A549 (cell line): ENCODE measurements around the gene EME2. TPM values are rescaled to one million over a fixed set of nuclear protein-coding genes. Genes with fewer than 3 reads are reported as not detected.

Experiments
- ATAC-seq, 2 experiments: fragments of 200-7000 bp in 1 of 2; fragments of >200 bp in 1 of 2; cut with Nextera tagmentation in 1 of 2; cut with Tn5 transposase in 1 of 2; 3 replicates each; pipeline versions ENCODE4 v1.8.0 to v1.9.1; 2018 to 2020; ENCODE audit warnings: mild to moderate bottlenecking in 1 of 2, moderate library complexity in 1 of 2
- CTCF ChIA-PET: fragments of 300-600 bp; sonication (Branson Sonifier 250); formaldehyde crosslinking; extraction: SDS; loops from one replicate; lab custom pipeline; 2021; ENCODE audit warnings: antibody characterized with exemption, inconsistent platforms; lab: Yijun Ruan, JAX
- POLR2A ChIA-PET: fragments of 350-600 bp; formaldehyde crosslinking; extraction: SDS; loops from one replicate; lab custom pipeline; 2021; ENCODE audit warnings: antibody characterized with exemption, inconsistent platforms; lab: Yijun Ruan, JAX
- DNase-seq, 2 experiments: peaks; one replicate each; pipeline versions ENCODE4 v3.0.0 to v3.0.0-alpha.2; 2011 to 2016; ENCODE audit warnings: low read depth in 1 of 2, low spot score in 1 of 2
- FAIRE-seq: peaks from 2 replicates; lab custom pipeline; 2011; peaks lifted over from hg19 to GRCh38; lab: Jason Lieb, UNC
- H3K27ac ChIP-seq, 2 experiments: fragments of >200 bp; sonication (Bioruptor Twin); formaldehyde crosslinking; 3 replicates each; pipeline ENCODE4 v1.5.1; 2016 to 2017
- H3K4me1 ChIP-seq: fragments of >200 bp; sonication (Bioruptor Twin); formaldehyde crosslinking; 3 replicates; pipeline ENCODE4 v1.6.1; 2016
- H3K4me2 ChIP-seq: fragments of >200 bp; sonication (Bioruptor Twin); formaldehyde crosslinking; 3 replicates; pipeline ENCODE4 v1.6.1; 2016
- H3K4me3 ChIP-seq: fragments of >200 bp; sonication (Bioruptor Twin); formaldehyde crosslinking; 3 replicates; pipeline ENCODE4 v1.5.1; 2016
- H3K9me3 ChIP-seq: fragments of >200 bp; sonication (Bioruptor Twin); formaldehyde crosslinking; 3 replicates; pipeline ENCODE4 v1.6.1; 2016
- CBX8 ChIP-seq: fragments of 200-600 bp; sonication (generic); IDR thresholded peaks from 2 replicates; pipeline ENCODE4 v1.6.1; 2016
- CEBPB ChIP-seq, 2 experiments: fragments of >200 bp in 1 of 2; sonication (Bioruptor Twin) in 1 of 2; formaldehyde crosslinking in 1 of 2; IDR thresholded peaks; 2 replicates each; pipeline ENCODE4 v1.6.1; 2012 to 2016
- CHD2 ChIP-seq: fragments of 150-350 bp; IDR thresholded peaks from 2 replicates; pipeline ENCODE4 v1.6.1; 2014; ENCODE audit warnings: low read length; ENCODE audit not compliant: partially characterized antibody
- CHD4 ChIP-seq: fragments of 200-600 bp; sonication (generic); IDR thresholded peaks from 2 replicates; pipeline ENCODE4 v1.6.1; 2016; ENCODE audit warnings: antibody characterized with exemption, mild to moderate bottlenecking, borderline replicate concordance
- CTCF ChIP-seq: fragments of >200 bp; sonication (Bioruptor Twin); formaldehyde crosslinking; IDR thresholded peaks from 3 replicates; pipeline ENCODE4 v1.5.1; 2016
- EHF ChIP-seq: fragments of 250-450 bp; sonication (Bioruptor Pico); IDR thresholded peaks from 2 replicates; pipeline ENCODE4 v1.5.0; 2020; ENCODE audit warnings: mild to moderate bottlenecking
- FOSL2 ChIP-seq, 2 experiments: fragments of 450-650 bp in 1 of 2; fragments of >200 bp in 1 of 2; sonication (Bioruptor Twin) in 1 of 2; formaldehyde crosslinking; IDR thresholded peaks; 2 replicates each; pipeline versions ENCODE4 v1.5.0 to v1.6.1; 2016 to 2020; ENCODE audit warnings: mild to moderate bottlenecking in 1 of 2, moderate library complexity in 1 of 2
- GATA3 ChIP-seq: IDR thresholded peaks from 2 replicates; pipeline ENCODE4 v1.6.1; 2012; ENCODE audit warnings: borderline replicate concordance
- HES2 ChIP-seq: fragments of >200 bp; sonication (Bioruptor Twin); formaldehyde crosslinking; IDR thresholded peaks from 2 replicates; pipeline ENCODE4 v1.6.1; 2016
- HOXA7 ChIP-seq: fragments of 250-450 bp; sonication (Bioruptor Pico); IDR thresholded peaks from 2 replicates; pipeline ENCODE4 v1.5.0; 2020; ENCODE audit warnings: mild to moderate bottlenecking, moderate library complexity
- HOXB13 ChIP-seq: fragments of 250-450 bp; sonication (Bioruptor Pico); IDR thresholded peaks from 2 replicates; pipeline ENCODE4 v1.5.0; 2020; ENCODE audit warnings: low read depth, mild to moderate bottlenecking, moderate library complexity
- JUN ChIP-seq, 2 experiments: fragments of >200 bp; sonication (Bioruptor Twin); formaldehyde crosslinking; IDR thresholded peaks; 2 replicates in 1 of 2; 3 replicates in 1 of 2; pipeline ENCODE4 v1.6.1; 2016 to 2017
- MYC ChIP-seq: IDR thresholded peaks from 2 replicates; pipeline ENCODE4 v1.6.1; 2012; ENCODE audit warnings: mild to moderate bottlenecking, inconsistent platforms, low read length, improper control_type of control experiment, borderline replicate concordance
- NFE2L2 ChIP-seq: fragments of 150-350 bp; conservative IDR thresholded peaks from 2 replicates; pipeline ENCODE4 v1.6.1; 2014; ENCODE audit warnings: low read length
- POLR2AphosphoS2 ChIP-seq: conservative IDR thresholded peaks from 2 replicates; pipeline ENCODE4 v1.6.1; 2012; ENCODE audit warnings: low read length, improper control_type of control experiment, inconsistent platforms
- RAD21 ChIP-seq, 2 experiments: fragments of >200 bp in 1 of 2; sonication (Bioruptor Twin) in 1 of 2; formaldehyde crosslinking in 1 of 2; IDR thresholded peaks in 1 of 2; conservative IDR thresholded peaks in 1 of 2; 2 replicates in 1 of 2; 3 replicates in 1 of 2; pipeline ENCODE4 v1.6.1; 2012 to 2018; ENCODE audit warnings: inconsistent platforms in 1 of 2
- SMC3 ChIP-seq: fragments of >200 bp; sonication (Bioruptor Twin); formaldehyde crosslinking; IDR thresholded peaks from 3 replicates; pipeline ENCODE4 v1.6.1; 2018; ENCODE audit warnings: inconsistent platforms
- TFCP2L1 ChIP-seq: fragments of 250-450 bp; sonication (Bioruptor Pico); IDR thresholded peaks from 2 replicates; pipeline ENCODE4 v1.5.0; 2021; ENCODE audit warnings: mild to moderate bottlenecking
- TP53 ChIP-seq: fragments of 250-450 bp; sonication (Bioruptor Pico); IDR thresholded peaks from 2 replicates; pipeline ENCODE4 v1.5.0; 2021; ENCODE audit warnings: mild to moderate bottlenecking, moderate library complexity
- WGBS: methylation state at CpG from one replicate; pipeline ENCODE4 v1.1.6; 2017; ENCODE audit errors: missing lambda C conversion rate; 5-methylcytosine and 5-hydroxymethylcytosine counted together
- polyA plus RNA-seq, 4 experiments: library from polyadenylated mRNA; depleted of rRNA in 3 of 4; stranded (reverse); fragments of >200 nt; fragmentation: RNase III in 1 of 4; extraction: RNeasy Plus Mini Kit Qiagen cat#74134 plus additional on column Dnase treatment in 1 of 4; gene quantifications; 2 replicates in 3 of 4; 3 replicates in 1 of 4; pipeline ENCODE4 v1.2.3, GENCODE V29; 2011 to 2017
- TF ChIP-seq, protein P1 (sequence below): fragments of >200 bp; sonication (Bioruptor Twin); formaldehyde crosslinking; IDR thresholded peaks from 3 replicates; pipeline ENCODE4 v1.6.1; 2016

The EME2 gene
- polyA plus RNA-seq, 2 of the 4 experiments (the other 2 are of a cell fraction), result 2.9 to 16.5 TPM

DNA sequence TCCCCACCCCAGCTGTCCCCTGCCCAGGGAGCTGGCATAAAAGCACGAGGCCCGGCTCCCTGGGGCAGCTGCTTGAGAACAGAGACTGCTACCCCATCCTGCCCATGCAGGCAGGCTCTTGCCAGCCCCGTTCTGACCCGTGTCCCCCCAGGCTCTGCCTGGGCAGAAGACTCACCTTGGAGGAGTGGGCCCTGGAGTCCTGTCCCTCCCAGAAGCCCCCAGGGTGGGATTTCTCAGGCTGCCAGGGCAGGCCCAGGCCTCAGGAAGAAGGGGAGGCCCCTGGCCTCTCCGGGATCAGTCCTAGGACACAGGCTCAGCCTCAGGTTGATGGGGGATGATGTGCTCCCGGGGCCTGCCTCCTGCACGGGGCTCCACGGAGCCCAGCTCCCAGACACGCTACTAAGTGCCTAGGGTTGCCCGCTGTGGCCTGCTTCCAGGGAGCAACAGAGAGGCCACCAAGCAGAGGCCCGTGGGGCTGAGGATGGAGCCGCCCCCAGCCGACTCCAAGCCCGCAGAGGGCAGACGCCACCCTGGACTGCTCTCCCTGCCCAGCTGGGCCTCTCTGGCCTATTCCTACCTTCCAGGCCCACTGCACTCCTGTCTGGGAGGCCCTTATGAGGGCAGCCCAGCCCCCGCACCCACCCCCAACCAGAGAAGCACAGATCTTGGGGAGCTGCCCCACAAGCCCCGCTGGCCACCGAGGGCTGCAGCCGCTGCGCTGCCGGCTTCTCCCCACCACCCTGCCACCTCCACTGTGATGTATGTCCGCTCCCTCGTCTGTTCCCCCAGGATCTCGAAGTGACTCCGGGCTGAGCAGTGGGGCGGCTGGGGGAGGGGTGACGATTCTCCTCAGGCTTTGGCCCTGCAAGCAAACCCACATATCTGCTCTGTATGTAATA, 3.0 kb upstream of the EME2 start:
- Histone ChIP-seq H3K4me3 (peak overlapping the region; percentile 85; the same call in 1 of the 3 replicates), H3K9me3 (no peaks in the 10 kb centered on the region), H3K27ac (peak overlapping the region in 1 of 2 experiments; percentile 98; a peak in 2 of 6 replicates), H3K4me1 (peaks cover 21% of the 10 kb centered on the region), H3K4me2 (peak overlapping the region; percentile 98)
- ChIA-PET CTCF (interaction anchor here (0.9 to 8.5 kb wide), 8 partner anchors 10 to 79 kb away, joined by 3 to 56 read pairs (median 6); partner anchors contain the start of genes MAPK8IP3, NUBP2 and SPSB3), POLR2A (interaction anchor here (1.4 to 6.5 kb wide), 4 partner anchors 13 to 64 kb away, joined by 3 to 46 read pairs (median 6); partner anchors contain the start of genes MAPK8IP3, NUBP2 and SPSB3)
- no peak for ATAC-seq
- no peak for DNase-seq
- 85% methylated on average over 18 of the region's 27 CpGs for WGBS
- no peak for TF ChIP-seq HOXA7 (CRISPR knock-in tag)
- no peak; a peak in 2 of 5 replicates for TF ChIP-seq JUN (IDR thresholded peaks at IDR 0.05)
- TF ChIP-seq CHD2, result no peak
- TF ChIP-seq CHD4, result no peak
- TF ChIP-seq POLR2AphosphoS2, result no peak
- no peak for TF ChIP-seq SMC3
- TF ChIP-seq NFE2L2, result no peak
- TF ChIP-seq TFCP2L1 (CRISPR knock-in tag), result no peak
- no peak for TF ChIP-seq CBX8
- no peak for TF ChIP-seq HES2
- no peak for TF ChIP-seq TP53 (CRISPR knock-in tag)
- TF ChIP-seq, protein P1, sequence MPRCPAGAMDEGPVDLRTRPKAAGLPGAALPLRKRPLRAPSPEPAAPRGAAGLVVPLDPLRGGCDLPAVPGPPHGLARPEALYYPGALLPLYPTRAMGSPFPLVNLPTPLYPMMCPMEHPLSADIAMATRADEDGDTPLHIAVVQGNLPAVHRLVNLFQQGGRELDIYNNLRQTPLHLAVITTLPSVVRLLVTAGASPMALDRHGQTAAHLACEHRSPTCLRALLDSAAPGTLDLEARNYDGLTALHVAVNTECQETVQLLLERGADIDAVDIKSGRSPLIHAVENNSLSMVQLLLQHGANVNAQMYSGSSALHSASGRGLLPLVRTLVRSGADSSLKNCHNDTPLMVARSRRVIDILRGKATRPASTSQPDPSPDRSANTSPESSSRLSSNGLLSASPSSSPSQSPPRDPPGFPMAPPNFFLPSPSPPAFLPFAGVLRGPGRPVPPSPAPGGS, result no peak
- no peak for TF ChIP-seq RAD21 (conservative IDR thresholded peaks at IDR 0.05 in 1 of 2, IDR thresholded peaks at IDR 0.05 in 1 of 2)
- no peak for TF ChIP-seq FOSL2 (IDR thresholded peaks at IDR 0.05)
- no peak for TF ChIP-seq FOSL2 (CRISPR knock-in tag; IDR thresholded peaks at IDR 0.05)
- no peak for TF ChIP-seq CTCF
- no peak for TF ChIP-seq EHF (CRISPR knock-in tag)
- TF ChIP-seq CEBPB (IDR thresholded peaks at IDR 0.05), result no peak
- no peak for TF ChIP-seq MYC
- no peak for TF ChIP-seq GATA3
- TF ChIP-seq HOXB13 (CRISPR knock-in tag), result no peak
- no peak for FAIRE-seq
